Measurements from ENCODE around the gene GHDC.

DNA sequence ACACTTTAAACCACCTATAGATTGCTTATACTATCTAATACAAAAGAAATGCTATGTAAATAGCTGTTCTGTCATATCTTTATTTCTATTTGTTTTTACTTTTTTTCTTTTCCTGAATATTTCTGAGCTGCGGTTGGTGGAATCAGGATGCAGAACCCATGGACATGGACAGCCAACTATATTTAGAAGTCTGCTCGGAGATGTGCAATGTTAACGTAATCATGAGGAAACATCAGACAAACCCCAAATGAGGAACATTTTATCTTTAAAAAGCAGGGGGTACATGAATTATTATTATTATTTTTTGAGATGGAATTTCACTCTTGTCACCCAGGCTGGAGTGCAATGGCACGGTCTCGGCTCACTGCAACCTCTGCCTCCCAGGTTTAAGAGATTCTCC is 31.4 kb upstream of the GHDC start:
- TF ChIP-seq POLR2A (IDR thresholded peaks at IDR 0.05; ENCODE audit: low read depth, low read length) = no peak
- TF ChIP-seq POLR2AphosphoS5 (IDR thresholded peaks at IDR 0.05; ENCODE audit: low read depth, low read length) = no peak
- no peak for TF ChIP-seq TAF1 (IDR thresholded peaks at IDR 0.05; ENCODE audit: low read depth, low read length)
- TF ChIP-seq SPI1 (IDR thresholded peaks at IDR 0.05; ENCODE audit: low read depth, low read length) = no peak
- no peak for TF ChIP-seq POU2F2 (IDR thresholded peaks at IDR 0.05; ENCODE audit: low read depth, low read length)
